ENCODE measurements around the gene CAMK2N2.
A peak's percentile ranks its signal among the peaks of the same experiment; 100 is the strongest.

- TF ChIP-seq EZH2 (IDR thresholded peaks at IDR 0.05; ENCODE audit: insufficient read depth, low read length) (no peak), CTCF (IDR thresholded peaks at IDR 0.05; ENCODE audit: insufficient read depth, low read depth, low read length) (peak; percentile 58)
Observed at GRCh38 chr3:184289426-184289938, 28.1 kb upstream of the CAMK2N2 start.

Data from astrocyte (in vitro differentiated cells and primary cell).